NCI-H2227 (cell line): ENCODE results near the gene HS3ST2.
"Not testable (repeated sequence)": the region's sequence is repeated elsewhere in the genome, so short reads cannot be mapped to it uniquely, and the experiment has no call there.

Source experiments
- DNase-seq: peaks from one replicate; lab custom pipeline; 2025; ENCODE audit not compliant: unreplicated experiment; lab: John Stamatoyannopoulos, UW

HS3ST2 gene

GRCh38 chr16:22929461-22929860 lies 115.5 kb downstream of the HS3ST2 start:
- DNase-seq = no peak

GRCh38 chr16:22932032-22932771 lies 118.2 kb downstream of the HS3ST2 start:
- DNase-seq = no peak

- DNase-seq = no peak
Measured at GRCh38 chr16:22933173-22933572, 119.2 kb downstream of the HS3ST2 start.

GRCh38 chr16:22934786-22935185 lies 120.8 kb downstream of the HS3ST2 start:
- DNase-seq = no peak

- DNase-seq = no peak
Measured at GRCh38 chr16:22937169-22937568, 123.2 kb downstream of the HS3ST2 start.

GRCh38 chr16:22938647-22939046 lies 124.7 kb downstream of the HS3ST2 start:
- DNase-seq = no peak

- DNase-seq = not testable (repeated sequence)
Measured at GRCh38 chr16:22939744-22940363, 125.9 kb downstream of the HS3ST2 start.

GRCh38 chr16:22941970-22942501 lies 128.1 kb downstream of the HS3ST2 start:
- DNase-seq = no peak

GRCh38 chr16:22942811-22943210 lies 128.8 kb downstream of the HS3ST2 start:
- no peak for DNase-seq

- DNase-seq = no peak
Measured at GRCh38 chr16:22945361-22945760, 131.4 kb downstream of the HS3ST2 start.

GRCh38 chr16:22946433-22946832 lies 132.5 kb downstream of the HS3ST2 start:
- no peak for DNase-seq

GRCh38 chr16:22948058-22948602 lies 134.2 kb downstream of the HS3ST2 start:
- DNase-seq = no peak

- DNase-seq = peak; percentile 82
Measured at GRCh38 chr16:22948603-22949368, 134.8 kb downstream of the HS3ST2 start.

GRCh38 chr16:22955461-22956070 lies 141.6 kb downstream of the HS3ST2 start:
- peak; percentile 15 for DNase-seq

- no peak for DNase-seq
Measured at GRCh38 chr16:22961206-22961605, 147.2 kb downstream of the HS3ST2 start.

GRCh38 chr16:22962905-22963304 lies 148.9 kb downstream of the HS3ST2 start:
- DNase-seq = no peak
